Loucy (cell line): ENCODE results near the gene FIBIN.

ENCODE experiments used
- EZH2phosphoT487 ChIP-seq: fragments of 200-600 bp; IDR thresholded peaks from 2 replicates; pipeline ENCODE4 v1.6.1; 2018; ENCODE audit warnings: antibody characterized with exemption, mild to moderate bottlenecking, moderate library complexity, borderline replicate concordance
- TF ChIP-seq, protein P1 (sequence below): fragments of 200-600 bp; sonication (generic); conservative IDR thresholded peaks from 2 replicates; pipeline ENCODE4 v1.5.1; 2014; ENCODE audit warnings: mild to moderate bottlenecking, antibody characterized with exemption, low read length

DNA sequence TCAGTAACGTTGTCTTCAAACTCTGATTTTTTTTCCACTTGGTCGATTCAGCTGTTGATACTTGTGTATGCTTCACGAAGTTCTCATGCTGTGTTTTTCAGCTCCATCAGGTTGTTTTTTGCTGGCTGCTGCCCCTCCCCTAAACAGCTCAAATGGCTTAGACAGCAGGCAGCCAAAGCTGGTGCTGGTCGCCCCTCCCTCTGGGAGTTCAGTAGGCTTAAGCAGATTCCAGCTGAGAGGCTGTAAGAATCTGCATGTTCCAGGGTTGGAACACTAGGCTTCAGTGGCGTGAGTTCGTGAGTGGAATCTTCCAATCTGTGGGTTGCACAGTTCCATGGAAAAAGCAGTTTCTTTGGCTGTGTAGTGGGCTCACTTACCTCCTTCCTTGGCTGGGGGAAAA lies 10.3 kb upstream of the FIBIN start:
- TF ChIP-seq, protein P1, sequence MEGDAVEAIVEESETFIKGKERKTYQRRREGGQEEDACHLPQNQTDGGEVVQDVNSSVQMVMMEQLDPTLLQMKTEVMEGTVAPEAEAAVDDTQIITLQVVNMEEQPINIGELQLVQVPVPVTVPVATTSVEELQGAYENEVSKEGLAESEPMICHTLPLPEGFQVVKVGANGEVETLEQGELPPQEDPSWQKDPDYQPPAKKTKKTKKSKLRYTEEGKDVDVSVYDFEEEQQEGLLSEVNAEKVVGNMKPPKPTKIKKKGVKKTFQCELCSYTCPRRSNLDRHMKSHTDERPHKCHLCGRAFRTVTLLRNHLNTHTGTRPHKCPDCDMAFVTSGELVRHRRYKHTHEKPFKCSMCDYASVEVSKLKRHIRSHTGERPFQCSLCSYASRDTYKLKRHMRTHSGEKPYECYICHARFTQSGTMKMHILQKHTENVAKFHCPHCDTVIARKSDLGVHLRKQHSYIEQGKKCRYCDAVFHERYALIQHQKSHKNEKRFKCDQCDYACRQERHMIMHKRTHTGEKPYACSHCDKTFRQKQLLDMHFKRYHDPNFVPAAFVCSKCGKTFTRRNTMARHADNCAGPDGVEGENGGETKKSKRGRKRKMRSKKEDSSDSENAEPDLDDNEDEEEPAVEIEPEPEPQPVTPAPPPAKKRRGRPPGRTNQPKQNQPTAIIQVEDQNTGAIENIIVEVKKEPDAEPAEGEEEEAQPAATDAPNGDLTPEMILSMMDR = no peak
- no peak for TF ChIP-seq EZH2phosphoT487
